Measurements from ENCODE around the gene NPAS2. TPM values are rescaled to one million over a fixed set of nuclear protein-coding genes. Genes with fewer than 3 reads are reported as not detected.

NPAS2 gene
- total RNA-seq, 1 donor from 2014 or later: 39.4 TPM

GRCh38 chr2:100820523-100821254, 750 bp downstream of the NPAS2 start:
- Histone ChIP-seq H3K4me2 (peak overlapping the region; percentile 92), H3K36me3 (no peaks in the 10 kb centered on the region), H3K27me3 (peaks cover 79% of the 10 kb centered on the region), H3K9me3 (ENCODE audit: low read depth) (no peaks in the 10 kb centered on the region), H3K4me3 (peak overlapping the region; percentile 63), H2AFZ (replicated peaks) (peak overlapping the region; percentile 83), H3K9ac (no peak overlapping the region), H4K20me1 (ENCODE audit: low read depth) (peaks cover 9% of the 10 kb centered on the region), H3F3A (ENCODE audit: low read depth) (peaks cover 15% of the 10 kb centered on the region), H3K27ac (no peak overlapping the region), H3K79me2 (ENCODE audit: low read depth) (no peaks in the 10 kb centered on the region), H3K4me1 (peaks cover 20% of the 10 kb centered on the region)
- DNase-seq (ENCODE audit: low spot score): peak; percentile 39
- Mint-ChIP-seq H3K4me3 (peak overlapping the region; percentile 83), H3K27ac (no peak overlapping the region), H3K27me3 (ENCODE audit: insufficient read depth, low read depth) (peaks cover 34% of the 10 kb centered on the region), H3K36me3 (no peaks in the 10 kb centered on the region), H3K9me3 (no peaks in the 10 kb centered on the region), H3K4me1 (peaks cover 19% of the 10 kb centered on the region)
- TF ChIP-seq EZH2phosphoT487 (IDR thresholded peaks at IDR 0.05) (peak; percentile 77), EZH2 (IDR thresholded peaks at IDR 0.05) (peak; percentile 73), CTCF (IDR thresholded peaks at IDR 0.05) (no peak)

- H3K27me3 ChIP-seq: peaks cover 77% of the 10 kb centered on the region
- H3K36me3 Mint-ChIP-seq: no peaks in the 10 kb centered on the region
- H3K9me3 Mint-ChIP-seq: no peaks in the 10 kb centered on the region
- no peak overlapping the region for H3K27ac Mint-ChIP-seq
- no peak overlapping the region for H3K27ac ChIP-seq
- peaks cover 15% of the 10 kb centered on the region for H3F3A ChIP-seq (ENCODE audit: low read depth)
- peaks cover 20% of the 10 kb centered on the region for H3K4me1 Mint-ChIP-seq
- H3K27me3 Mint-ChIP-seq (ENCODE audit: insufficient read depth, low read depth): peaks cover 34% of the 10 kb centered on the region
- H4K20me1 ChIP-seq (ENCODE audit: low read depth): peaks cover 9% of the 10 kb centered on the region
- H2AFZ ChIP-seq (replicated peaks): no peak overlapping the region
- H3K79me2 ChIP-seq (ENCODE audit: low read depth): no peaks in the 10 kb centered on the region
- peaks cover 20% of the 10 kb centered on the region for H3K4me1 ChIP-seq
- peak overlapping the region; percentile 63 for H3K4me3 ChIP-seq
- DNase-seq (ENCODE audit: low spot score): peak; percentile 29
- no peaks in the 10 kb centered on the region for H3K9me3 ChIP-seq (ENCODE audit: low read depth)
- peak overlapping the region; percentile 83 for H3K4me3 Mint-ChIP-seq
- peak overlapping the region; percentile 92 for H3K4me2 ChIP-seq
- H3K36me3 ChIP-seq: no peaks in the 10 kb centered on the region
- H3K9ac ChIP-seq: no peak overlapping the region
- peak; percentile 11 for TF ChIP-seq EZH2phosphoT487 (IDR thresholded peaks at IDR 0.05)
- TF ChIP-seq CTCF (IDR thresholded peaks at IDR 0.05): no peak
- TF ChIP-seq EZH2 (IDR thresholded peaks at IDR 0.05): no peak
Measured at GRCh38 chr2:100821255-100821910, 1.4 kb downstream of the NPAS2 start.

GRCh38 chr2:100821911-100822265, 1.9 kb downstream of the NPAS2 start:
- Histone ChIP-seq H2AFZ (replicated peaks) (no peak overlapping the region), H3K4me3 (no peak overlapping the region), H3K27me3 (peaks cover 73% of the 10 kb centered on the region), H3K79me2 (ENCODE audit: low read depth) (no peaks in the 10 kb centered on the region), H3K27ac (no peak overlapping the region), H3K4me2 (no peak overlapping the region), H3K9ac (no peak overlapping the region), H3K36me3 (no peaks in the 10 kb centered on the region), H3F3A (ENCODE audit: low read depth) (peaks cover 15% of the 10 kb centered on the region), H3K9me3 (ENCODE audit: low read depth) (no peaks in the 10 kb centered on the region), H4K20me1 (ENCODE audit: low read depth) (peaks cover 9% of the 10 kb centered on the region), H3K4me1 (peaks cover 20% of the 10 kb centered on the region)
- TF ChIP-seq EZH2 (IDR thresholded peaks at IDR 0.05) (no peak), CTCF (IDR thresholded peaks at IDR 0.05) (no peak), EZH2phosphoT487 (IDR thresholded peaks at IDR 0.05) (no peak)
- Mint-ChIP-seq H3K4me1 (peaks cover 20% of the 10 kb centered on the region), H3K4me3 (peak overlapping the region; percentile 83), H3K27me3 (ENCODE audit: insufficient read depth, low read depth) (peaks cover 34% of the 10 kb centered on the region), H3K36me3 (no peaks in the 10 kb centered on the region), H3K27ac (no peak overlapping the region), H3K9me3 (no peaks in the 10 kb centered on the region)
- DNase-seq (ENCODE audit: low spot score): no peak
